H1 (cell line): ENCODE measurements around the gene SLC18A3. TPM values are rescaled to one million over a fixed set of nuclear protein-coding genes. Genes with fewer than 3 reads are reported as not detected.

ENCODE experiments used
- BACH1 ChIP-seq: IDR thresholded peaks from 2 replicates; pipeline ENCODE4 v1.6.1; 2012; ENCODE audit warnings: low read length, improper control_type of control experiment
- CBX8 ChIP-seq: fragments of 300-800, 300-1000 bp; sonication (generic); IDR thresholded peaks from 2 replicates; pipeline ENCODE4 v1.7.1; 2016; ENCODE audit warnings: low read depth, low read length, borderline replicate concordance
- CHD2 ChIP-seq: IDR thresholded peaks from 2 replicates; pipeline ENCODE4 v1.6.1; 2012; ENCODE audit warnings: low read length, improper control_type of control experiment
- CREB1 ChIP-seq: IDR thresholded peaks from 2 replicates; pipeline ENCODE4 v1.6.1; 2012; ENCODE audit warnings: inconsistent platforms
- EZH2 ChIP-seq: fragments of 200-600 bp; sonication (generic); IDR thresholded peaks from 2 replicates; pipeline ENCODE4 v1.7.1; 2012; ENCODE audit warnings: low read depth, mild to moderate bottlenecking, moderate library complexity, low read length, inconsistent platforms; ENCODE audit not compliant: severe bottlenecking
- POLR2AphosphoS5 ChIP-seq: IDR thresholded peaks from 2 replicates; pipeline ENCODE4 v1.6.1; 2011; ENCODE audit warnings: low read depth, low read length
- RAD21 ChIP-seq, 2 experiments: IDR thresholded peaks in 1 of 2; conservative IDR thresholded peaks in 1 of 2; 2 replicates each; pipeline ENCODE4 v1.6.1; 2011; ENCODE audit warnings: low read depth in 2 of 2, low read length in 2 of 2, improper control_type of control experiment in 1 of 2, inconsistent platforms in 1 of 2, mild to moderate bottlenecking in 1 of 2, moderate library complexity in 1 of 2
- SIX5 ChIP-seq: IDR thresholded peaks from 2 replicates; pipeline ENCODE4 v1.6.1; 2011; ENCODE audit warnings: mild to moderate bottlenecking, low read depth, low read length
- SRF ChIP-seq: IDR thresholded peaks from 2 replicates; pipeline ENCODE4 v1.6.1; 2011; ENCODE audit warnings: mild to moderate bottlenecking, low read depth, low read length, moderate library complexity
- TAF1 ChIP-seq: IDR thresholded peaks from 2 replicates; pipeline ENCODE4 v1.6.1; 2011; ENCODE audit warnings: mild to moderate bottlenecking, low read depth, low read length
- polyA plus RNA-seq, 7 experiments: library from polyadenylated mRNA; depleted of rRNA in 3 of 7; stranded (reverse) in 5 of 7; unstranded in 2 of 7; fragments of >200 nt in 5 of 7; fragments of 200-250 nt in 2 of 7; gene quantifications; 1 replicate in 5 of 7; 2 replicates in 1 of 7; 4 replicates in 1 of 7; pipeline versions ENCODE4 v1.2.1 to v1.2.3, GENCODE V29; 2011 to 2013; ENCODE audit warnings: missing spikeins in 2 of 7, mixed read lengths in 2 of 7
- total RNA-seq: library from RNA; stranded (reverse); fragmentation: NEBNext Ultra II Directional; extraction: Animal tissue kit (Norgen Biotek cat#: 25700); gene quantifications from 2 replicates; pipeline ENCODE4 v1.2.1, GENCODE V29; 2021
- TF ChIP-seq, protein P1 (sequence below): fragments of 300-600 bp; sonication (generic); IDR thresholded peaks from 2 replicates; pipeline ENCODE4 v1.7.1; 2012; ENCODE audit warnings: low read length, moderate library complexity, mild to moderate bottlenecking, inconsistent platforms; ENCODE audit not compliant: insufficient replicate concordance

Gene SLC18A3
- total and polyA plus RNA-seq, 2 of the 8 experiments (the other 6 are each of a cell fraction or from before 2014, with no cell fraction given), result 0.17 TPM; not detected in 1

DNA sequence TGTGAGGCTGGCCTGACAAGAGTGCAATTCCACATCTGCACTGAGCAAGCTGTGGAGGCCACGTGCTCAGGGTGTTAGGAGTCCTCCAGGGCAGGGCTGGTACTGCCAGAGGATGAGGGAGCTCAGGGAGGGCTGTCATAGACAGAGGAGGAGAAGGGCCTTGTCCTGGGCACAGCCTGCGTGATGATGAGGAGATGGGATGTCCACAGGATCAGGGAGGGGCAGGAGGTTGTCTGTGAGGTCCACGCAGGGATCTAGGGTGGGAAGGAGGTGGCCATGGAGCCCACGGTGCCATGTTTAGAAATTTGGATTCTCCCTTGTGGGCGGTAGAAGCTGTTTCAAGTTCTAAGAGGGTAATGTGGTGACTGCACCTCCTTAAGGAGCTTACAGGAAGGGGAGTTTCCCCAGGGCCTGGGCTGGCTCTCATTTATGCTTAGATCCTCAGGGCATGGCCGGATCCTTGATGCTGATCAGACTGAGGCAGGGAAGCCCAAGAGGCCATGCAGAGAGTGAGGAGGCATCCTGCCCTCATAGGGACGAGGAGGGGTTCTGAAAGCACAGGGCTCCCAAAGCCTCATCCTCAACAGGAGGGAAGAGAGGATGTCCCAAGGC lies 34.0 kb downstream of the SLC18A3 start (continued):
- TF ChIP-seq, protein P1, sequence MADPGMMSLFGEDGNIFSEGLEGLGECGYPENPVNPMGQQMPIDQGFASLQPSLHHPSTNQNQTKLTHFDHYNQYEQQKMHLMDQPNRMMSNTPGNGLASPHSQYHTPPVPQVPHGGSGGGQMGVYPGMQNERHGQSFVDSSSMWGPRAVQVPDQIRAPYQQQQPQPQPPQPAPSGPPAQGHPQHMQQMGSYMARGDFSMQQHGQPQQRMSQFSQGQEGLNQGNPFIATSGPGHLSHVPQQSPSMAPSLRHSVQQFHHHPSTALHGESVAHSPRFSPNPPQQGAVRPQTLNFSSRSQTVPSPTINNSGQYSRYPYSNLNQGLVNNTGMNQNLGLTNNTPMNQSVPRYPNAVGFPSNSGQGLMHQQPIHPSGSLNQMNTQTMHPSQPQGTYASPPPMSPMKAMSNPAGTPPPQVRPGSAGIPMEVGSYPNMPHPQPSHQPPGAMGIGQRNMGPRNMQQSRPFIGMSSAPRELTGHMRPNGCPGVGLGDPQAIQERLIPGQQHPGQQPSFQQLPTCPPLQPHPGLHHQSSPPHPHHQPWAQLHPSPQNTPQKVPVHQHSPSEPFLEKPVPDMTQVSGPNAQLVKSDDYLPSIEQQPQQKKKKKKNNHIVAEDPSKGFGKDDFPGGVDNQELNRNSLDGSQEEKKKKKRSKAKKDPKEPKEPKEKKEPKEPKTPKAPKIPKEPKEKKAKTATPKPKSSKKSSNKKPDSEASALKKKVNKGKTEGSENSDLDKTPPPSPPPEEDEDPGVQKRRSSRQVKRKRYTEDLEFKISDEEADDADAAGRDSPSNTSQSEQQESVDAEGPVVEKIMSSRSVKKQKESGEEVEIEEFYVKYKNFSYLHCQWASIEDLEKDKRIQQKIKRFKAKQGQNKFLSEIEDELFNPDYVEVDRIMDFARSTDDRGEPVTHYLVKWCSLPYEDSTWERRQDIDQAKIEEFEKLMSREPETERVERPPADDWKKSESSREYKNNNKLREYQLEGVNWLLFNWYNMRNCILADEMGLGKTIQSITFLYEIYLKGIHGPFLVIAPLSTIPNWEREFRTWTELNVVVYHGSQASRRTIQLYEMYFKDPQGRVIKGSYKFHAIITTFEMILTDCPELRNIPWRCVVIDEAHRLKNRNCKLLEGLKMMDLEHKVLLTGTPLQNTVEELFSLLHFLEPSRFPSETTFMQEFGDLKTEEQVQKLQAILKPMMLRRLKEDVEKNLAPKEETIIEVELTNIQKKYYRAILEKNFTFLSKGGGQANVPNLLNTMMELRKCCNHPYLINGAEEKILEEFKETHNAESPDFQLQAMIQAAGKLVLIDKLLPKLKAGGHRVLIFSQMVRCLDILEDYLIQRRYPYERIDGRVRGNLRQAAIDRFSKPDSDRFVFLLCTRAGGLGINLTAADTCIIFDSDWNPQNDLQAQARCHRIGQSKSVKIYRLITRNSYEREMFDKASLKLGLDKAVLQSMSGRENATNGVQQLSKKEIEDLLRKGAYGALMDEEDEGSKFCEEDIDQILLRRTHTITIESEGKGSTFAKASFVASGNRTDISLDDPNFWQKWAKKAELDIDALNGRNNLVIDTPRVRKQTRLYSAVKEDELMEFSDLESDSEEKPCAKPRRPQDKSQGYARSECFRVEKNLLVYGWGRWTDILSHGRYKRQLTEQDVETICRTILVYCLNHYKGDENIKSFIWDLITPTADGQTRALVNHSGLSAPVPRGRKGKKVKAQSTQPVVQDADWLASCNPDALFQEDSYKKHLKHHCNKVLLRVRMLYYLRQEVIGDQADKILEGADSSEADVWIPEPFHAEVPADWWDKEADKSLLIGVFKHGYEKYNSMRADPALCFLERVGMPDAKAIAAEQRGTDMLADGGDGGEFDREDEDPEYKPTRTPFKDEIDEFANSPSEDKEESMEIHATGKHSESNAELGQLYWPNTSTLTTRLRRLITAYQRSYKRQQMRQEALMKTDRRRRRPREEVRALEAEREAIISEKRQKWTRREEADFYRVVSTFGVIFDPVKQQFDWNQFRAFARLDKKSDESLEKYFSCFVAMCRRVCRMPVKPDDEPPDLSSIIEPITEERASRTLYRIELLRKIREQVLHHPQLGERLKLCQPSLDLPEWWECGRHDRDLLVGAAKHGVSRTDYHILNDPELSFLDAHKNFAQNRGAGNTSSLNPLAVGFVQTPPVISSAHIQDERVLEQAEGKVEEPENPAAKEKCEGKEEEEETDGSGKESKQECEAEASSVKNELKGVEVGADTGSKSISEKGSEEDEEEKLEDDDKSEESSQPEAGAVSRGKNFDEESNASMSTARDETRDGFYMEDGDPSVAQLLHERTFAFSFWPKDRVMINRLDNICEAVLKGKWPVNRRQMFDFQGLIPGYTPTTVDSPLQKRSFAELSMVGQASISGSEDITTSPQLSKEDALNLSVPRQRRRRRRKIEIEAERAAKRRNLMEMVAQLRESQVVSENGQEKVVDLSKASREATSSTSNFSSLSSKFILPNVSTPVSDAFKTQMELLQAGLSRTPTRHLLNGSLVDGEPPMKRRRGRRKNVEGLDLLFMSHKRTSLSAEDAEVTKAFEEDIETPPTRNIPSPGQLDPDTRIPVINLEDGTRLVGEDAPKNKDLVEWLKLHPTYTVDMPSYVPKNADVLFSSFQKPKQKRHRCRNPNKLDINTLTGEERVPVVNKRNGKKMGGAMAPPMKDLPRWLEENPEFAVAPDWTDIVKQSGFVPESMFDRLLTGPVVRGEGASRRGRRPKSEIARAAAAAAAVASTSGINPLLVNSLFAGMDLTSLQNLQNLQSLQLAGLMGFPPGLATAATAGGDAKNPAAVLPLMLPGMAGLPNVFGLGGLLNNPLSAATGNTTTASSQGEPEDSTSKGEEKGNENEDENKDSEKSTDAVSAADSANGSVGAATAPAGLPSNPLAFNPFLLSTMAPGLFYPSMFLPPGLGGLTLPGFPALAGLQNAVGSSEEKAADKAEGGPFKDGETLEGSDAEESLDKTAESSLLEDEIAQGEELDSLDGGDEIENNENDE, result no peak
- TF ChIP-seq EZH2 (no peak), BACH1 (no peak), TAF1 (no peak), CREB1 (no peak), SIX5 (no peak), CBX8 (no peak), CHD2 (no peak), SRF (no peak), POLR2AphosphoS5 (no peak), RAD21 (IDR thresholded peaks at IDR 0.05 in 1 of 2, conservative IDR thresholded peaks at IDR 0.05 in 1 of 2; ENCODE audit: low read depth in 2 of 2, low read length in 2 of 2) (no peak)
